HG03571 (cell line): Measurements from ENCODE around the gene IGFLR1.
A peak's percentile ranks its signal among the peaks of the same experiment; 100 is the strongest.

Experiments
- ATAC-seq: cut with Tn5 transposase; IDR thresholded peaks from one replicate; pipeline ENCODE4 v1.9.1; 2021; ENCODE audit not compliant: unreplicated experiment

IGFLR1 gene

DNA sequence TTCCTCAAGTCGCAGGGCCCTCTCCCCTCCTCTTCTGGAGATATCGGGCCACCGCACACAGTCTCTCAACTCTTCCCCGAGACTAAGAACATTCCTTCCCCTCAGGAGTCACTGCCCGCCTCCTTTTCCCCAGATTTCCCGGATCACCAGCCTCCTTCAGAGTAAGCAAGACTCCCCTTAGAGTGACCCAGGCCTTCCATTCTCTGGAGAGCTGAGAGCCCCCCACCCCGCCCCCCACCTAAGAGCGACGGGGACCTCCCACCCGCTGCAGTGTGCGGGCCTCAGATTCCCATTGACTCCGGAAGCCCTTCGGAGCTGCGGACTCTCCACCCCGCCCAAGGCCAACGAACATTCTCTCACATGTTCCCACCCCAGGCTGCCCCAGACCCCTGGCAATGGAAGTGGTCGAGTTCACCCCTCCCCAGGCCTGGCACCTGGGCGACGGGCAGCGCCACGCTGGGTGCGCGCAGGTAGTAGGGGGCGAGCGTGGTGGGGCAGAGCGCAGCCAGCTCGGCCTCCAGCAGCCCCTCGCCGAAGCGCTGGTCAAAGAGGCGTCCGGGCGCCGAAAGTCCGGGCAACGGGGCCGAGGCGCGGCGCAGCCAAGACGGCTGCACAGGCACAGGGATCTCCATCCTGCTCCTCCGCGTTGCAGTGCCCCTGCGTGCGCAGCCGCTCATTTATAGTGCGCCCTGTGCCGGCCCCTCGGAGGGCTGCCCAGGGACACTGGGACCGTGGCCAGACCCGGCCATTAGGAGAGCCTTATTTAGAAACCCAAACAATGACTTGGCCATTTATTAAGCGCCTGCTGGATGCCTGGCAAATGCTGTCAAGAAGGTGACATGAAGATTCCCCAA, 14.4 kb upstream of the IGFLR1 start, which contains the start of gene HSPB6:
Gene HSPB6, minus strand, starts transcription at position 653 of the 854 bp plus-strand sequence. Its CDS starts 21 bp downstream, at position 632.
- no peak for ATAC-seq

DNA sequence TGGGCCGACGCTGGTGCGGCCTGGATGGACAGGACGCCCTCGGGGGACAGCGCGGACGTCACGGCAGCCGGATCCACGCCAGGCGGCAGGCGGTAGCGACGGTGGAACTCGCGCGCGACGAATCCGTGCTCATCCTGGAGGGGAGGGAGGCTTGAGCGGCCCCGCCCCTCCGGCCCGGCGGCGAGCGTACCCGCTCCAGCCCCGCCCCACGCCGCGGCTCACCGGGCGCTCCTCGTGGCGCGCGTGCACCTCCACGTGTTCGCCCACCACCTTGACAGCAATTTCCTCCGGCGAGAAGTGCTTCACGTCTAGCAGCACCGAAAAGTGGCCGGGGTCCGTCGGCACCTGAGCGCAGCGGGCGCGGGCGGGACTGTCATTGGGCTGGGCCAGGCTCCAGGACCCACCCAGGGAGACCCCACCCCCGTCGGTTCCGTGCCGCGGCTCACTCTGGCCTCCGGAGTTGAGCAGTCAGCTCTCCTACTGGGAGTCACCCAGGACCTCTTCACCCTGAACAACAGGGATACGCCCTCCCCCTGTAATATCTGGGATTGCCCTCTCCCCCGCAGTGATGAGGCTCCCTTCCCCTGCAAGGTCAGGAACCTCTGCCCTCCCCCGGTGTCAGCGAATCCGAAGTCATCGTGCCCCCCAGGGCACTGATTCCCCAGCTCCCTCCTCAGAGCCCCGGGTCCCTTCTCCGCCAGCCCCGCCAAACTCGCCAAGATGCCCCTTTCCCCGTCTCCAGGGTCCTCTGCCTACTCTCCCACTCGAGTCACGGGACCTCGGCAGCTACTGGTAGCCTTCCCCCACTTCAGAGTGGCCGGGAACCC, 13.5 kb upstream of the IGFLR1 start:
- ATAC-seq, result no peak

DNA sequence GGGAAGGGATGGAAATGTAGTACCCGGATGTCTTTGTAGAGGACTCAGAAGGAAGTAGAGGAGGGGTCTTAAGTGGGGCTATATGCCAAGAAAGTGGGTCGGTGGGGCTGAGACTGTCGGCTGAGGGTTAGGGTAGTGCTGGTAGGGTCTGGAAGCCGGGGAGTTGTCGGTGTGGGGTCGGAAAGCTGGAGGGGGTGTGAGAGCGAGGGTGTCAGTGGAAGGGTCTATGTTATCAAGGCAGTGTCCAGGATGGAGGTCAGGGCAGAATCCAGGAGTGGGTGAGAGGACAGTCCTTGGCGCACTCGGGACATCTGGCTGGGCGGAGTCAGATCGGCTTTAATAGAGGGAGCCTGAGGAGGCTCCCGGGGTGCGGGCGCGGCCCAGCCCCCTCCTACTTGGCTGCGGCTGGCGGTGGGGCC, 12.9 kb upstream of the IGFLR1 start:
- ATAC-seq, result no peak

DNA sequence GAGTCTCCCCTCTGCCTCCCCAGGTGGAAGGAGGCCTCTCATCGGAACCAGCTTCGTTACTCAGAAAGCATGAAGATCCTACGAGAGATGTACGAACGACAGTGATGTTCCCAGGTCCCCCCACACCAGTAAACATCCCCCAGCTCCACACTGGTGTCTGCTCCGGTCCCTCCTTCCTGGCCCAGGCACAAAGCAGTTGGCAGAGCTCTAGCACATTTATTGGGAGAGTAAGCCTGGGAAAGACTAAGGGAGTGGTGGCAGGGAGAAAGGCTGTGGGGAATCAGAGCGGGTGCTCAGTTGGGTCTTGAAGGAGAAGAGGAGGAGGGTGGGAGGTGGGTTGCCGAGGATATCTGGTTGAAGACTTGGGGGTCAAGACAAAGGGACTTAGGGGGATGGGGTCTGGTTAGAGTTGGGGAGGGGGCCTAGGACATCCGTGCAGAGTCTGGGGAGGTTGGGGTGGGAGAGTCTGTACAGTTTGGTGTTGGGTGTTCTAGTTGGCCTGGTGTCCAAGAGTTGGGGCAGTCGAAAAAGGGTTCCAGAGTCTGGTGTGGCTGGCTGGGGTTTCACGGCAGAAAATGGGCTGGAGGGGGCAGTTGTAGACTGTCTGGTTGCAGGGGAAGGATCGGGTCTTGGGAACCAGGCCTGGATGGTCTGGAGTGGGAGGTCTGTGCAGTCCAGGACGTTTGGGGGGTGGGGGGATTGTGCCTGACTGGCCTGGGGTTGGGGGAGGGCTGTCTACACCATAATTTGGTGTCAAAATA, 12.3 kb upstream of the IGFLR1 start:
- no peak for ATAC-seq

DNA sequence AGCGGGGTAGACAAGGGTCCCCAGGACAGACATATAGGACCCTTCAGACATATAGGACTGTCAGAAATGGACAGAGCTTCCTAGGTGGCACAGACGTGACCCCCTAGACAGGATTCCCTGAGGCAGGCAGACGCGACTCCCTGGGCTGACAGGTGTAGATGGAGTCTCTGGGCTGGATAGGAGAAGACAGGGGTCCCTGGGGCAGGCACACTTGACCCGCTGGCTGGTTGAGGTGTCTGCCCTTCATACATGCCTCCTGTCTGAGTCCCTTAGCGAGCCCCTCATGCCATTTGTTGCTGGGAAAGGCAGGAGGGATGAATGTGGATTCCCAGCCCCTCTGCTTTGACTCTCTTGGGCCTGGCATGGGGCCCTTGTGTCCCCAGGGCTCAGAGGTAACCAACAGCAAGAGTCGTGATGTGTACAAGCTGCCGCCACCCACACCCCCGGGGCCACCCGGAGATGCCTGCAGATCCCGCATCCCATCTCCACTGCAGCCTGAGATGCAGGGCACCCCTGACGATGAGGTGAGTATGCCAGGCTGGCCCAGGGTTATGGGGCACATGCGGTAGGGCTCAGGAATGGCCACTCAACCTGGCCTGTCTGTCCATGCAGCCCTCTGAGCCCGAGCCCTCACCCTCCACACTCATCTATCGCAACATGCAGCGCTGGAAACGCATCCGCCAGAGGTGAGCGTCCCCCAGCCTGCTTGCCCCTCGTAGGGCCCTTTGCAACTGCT, 11.6 kb upstream of the IGFLR1 start:
- ATAC-seq, result no peak

DNA sequence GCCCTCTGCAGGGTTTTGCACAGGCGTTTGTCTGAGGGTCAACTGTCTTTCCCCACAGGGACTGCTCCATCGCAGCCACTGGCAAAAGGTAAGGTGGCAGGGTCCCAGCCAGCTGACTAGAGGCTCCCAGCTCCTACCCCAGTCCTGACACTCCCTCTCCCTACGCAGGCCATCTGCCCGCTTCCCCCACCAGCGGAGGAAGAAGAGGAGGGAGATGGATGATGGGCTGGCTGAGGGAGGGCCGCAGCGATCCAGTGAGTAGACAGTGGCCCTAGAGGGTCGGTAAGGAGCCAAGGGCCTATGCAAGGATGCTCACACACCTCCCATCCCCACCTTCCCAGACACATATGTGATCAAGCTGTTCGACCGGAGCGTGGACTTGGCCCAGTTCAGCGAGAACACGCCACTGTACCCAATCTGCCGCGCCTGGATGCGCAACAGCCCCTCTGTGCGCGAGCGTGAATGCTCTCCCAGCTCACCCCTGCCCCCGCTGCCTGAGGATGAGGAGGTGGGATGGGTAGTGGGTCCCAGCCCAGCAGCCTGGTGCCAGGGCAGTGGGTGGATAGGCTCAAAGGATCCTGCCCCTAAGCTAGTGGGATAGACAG, 10.6 kb upstream of the IGFLR1 start:
- ATAC-seq, result no peak

DNA sequence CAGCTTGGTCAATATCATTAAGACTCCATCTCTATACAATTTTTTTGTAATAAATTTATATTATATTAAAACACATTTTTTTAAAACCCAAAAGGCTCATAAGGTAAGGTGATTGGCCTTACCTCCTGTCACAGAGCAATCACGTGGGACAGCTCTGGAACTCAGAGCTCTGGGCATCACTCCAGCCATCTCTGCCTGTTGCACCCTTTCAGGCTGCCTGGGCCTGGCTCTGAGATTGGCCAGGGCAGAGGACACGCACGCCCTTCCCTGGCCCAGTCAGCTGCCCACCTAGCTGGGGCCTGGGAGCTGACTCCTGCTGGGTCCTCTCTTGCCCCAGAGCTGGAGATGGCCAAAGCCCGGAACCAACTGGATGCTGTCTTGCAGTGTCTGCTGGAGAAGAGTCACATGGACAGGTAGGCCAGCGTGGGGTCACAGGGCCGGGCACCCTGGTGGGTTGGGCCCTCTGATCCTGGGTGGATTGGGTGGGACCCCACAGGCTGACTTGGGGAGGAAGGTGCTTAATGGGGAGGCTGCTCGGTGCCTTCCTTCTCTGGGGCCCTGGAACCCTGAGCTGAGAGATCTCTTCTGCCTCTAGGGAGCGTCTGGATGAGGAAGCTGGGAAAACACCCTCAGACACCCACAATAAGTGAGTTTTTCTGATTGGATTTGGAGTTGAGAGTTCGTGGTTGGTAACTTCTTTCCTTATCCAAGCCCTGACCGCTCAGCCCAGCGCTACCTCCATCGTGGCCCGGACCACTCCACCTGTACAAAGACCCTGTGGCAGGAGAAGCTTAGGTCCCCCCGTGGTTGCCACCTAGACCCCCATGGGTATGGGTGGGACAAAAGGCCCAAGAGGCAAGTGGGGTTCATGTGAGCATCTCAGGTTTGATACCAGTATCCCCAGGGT, 9.8 kb upstream of the IGFLR1 start:
- ATAC-seq, result no peak

DNA sequence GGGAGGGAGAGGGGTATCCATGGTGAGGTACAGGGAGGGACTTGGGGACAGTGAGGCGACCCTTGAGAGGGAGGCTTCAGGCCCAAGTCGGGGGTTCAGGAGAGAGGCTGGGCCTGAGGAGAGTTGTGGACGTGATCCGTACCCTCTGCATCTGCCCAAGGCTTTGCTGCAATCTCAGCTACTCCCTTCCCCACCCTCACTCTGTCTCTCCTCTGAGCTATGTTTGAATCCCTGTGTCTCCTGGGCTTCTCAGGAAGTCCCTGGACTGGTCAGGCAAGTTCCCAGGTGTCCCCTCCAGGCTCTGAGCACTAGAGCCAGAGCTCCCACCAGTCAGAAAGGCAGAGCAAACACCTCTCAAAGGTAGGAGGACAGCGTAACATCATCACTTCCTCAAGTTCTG, 7.9 kb upstream of the IGFLR1 start:
- no peak for ATAC-seq

DNA sequence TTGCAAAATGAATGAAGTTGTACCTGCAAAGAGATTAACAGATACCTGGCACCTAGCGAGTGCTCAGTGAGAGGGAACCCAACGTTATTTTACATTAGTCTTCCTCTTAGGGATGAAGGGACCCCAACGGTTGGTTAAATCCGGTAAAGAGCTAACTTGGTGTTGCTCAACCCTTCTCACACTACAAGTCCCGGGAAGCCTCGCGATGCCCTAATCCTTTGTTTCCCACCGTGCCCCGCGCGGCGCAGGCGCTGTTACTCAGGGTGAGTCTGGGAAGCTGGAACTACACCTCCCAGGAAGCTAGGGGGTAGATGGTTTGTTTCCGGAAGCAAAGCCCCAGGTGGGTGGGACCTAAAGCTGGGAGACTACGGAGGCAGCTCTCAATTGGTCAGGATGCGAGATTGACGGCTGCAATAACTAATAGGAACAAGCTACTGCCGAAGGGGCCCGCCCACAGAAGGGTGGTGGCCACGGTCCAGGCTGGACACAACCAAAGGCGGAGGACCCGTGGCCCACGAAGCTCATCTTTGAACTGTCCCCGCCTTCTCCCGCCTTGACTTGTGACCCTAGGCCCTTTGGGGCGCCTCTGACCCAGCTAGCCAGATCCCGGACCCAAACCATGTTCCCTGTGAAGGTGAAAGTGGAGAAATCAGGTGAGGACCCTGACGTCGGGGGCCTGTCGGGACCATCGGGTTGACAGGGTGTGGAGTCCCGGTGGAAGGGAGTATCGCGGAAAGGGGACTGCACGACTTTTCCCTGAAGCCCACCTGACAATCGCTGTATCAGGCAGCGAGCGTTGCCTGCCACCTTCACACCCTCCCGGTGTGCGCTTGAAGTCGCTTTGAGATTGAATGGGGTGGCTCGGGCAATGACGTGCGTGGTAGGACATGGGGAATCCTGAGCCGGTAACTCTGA, 6.1 kb upstream of the IGFLR1 start, which contains the start of gene LIN37:
Gene LIN37, plus strand, starts transcription at position 471 of the 915 bp plus-strand sequence. Its CDS starts 149 bp downstream, at position 620.
- ATAC-seq, result peak; percentile 57

DNA sequence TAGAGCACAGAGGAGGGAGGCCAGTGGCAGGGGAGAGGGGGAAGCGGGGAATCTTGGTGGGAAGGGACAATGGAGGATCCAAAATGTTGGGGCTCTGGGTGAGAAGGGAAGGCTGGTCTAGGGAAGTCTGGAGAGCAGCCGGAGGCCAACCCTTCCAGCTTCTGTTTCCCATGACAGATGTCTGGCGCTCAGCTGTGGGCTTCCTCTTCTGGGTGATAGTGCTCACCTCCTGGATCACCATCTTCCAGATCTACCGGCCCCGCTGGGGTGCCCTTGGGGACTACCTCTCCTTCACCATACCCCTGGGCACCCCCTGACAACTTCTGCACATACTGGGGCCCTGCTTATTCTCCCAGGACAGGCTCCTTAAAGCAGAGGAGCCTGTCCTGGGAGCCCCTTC, 4.3 kb upstream of the IGFLR1 start:
- no peak for ATAC-seq

DNA sequence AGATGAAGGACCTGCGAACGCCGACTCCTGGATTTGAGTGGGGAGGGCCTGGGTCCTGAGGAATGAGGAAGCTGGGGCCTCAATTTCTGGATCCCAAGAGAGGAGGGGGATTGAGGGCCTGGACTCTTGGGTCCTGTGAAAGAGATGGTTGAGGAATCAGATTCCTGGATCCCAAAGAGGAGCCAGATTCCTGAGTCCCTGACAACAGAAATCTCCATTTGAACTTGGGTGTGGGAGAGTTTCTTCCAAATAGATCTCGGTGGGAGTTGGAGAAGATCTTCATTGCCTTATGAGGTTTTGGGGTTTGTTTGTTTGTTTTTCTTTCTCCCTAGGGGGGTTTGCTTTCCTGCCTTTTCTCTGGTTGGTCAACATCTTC, 3.8 kb upstream of the IGFLR1 start:
- no peak for ATAC-seq

DNA sequence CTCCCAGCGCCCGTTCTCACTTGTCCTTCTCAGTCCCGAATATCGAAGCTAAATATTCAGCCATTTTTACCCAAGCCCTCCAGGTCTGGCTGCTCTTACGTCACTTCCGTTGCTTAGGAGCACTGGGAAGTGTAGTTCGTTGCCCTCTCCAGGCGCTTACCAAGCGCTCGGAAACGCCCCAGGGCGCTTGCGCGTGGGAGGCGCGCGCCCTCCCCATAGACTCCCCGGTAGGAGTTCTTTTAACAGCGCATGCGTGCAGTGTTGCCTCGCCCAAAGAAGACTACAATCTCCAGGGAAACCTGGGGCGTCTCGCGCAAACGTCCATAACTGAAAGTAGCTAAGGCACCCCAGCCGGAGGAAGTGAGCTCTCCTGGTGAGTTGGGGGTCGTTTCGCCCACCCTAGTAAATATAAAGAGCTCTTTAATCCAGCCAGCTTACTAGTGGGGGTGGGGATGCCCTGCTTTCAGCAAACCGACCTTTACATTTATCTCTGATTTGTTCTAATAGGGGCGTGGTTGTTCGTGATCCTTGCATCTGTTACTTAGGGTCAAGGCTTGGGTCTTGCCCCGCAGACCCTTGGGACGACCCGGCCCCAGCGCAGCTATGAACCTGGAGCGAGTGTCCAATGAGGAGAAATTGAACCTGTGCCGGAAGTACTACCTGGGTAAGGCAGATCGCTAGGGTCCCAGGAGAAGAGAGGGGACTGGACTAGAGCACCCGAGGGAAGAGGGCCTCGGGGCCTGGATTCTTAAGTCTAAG, 3.3 kb upstream of the IGFLR1 start, which contains the start of the genes PSENEN and U2AF1L4:
Gene PSENEN, plus strand, starts transcription at position 324 of the 759 bp plus-strand sequence. Its CDS starts 280 bp downstream, at position 604.
Gene U2AF1L4, minus strand, starts transcription at position 91 of the 759 bp plus-strand sequence. Its CDS starts 27 bp downstream, at position 64.
- peak; percentile 34 for ATAC-seq

DNA sequence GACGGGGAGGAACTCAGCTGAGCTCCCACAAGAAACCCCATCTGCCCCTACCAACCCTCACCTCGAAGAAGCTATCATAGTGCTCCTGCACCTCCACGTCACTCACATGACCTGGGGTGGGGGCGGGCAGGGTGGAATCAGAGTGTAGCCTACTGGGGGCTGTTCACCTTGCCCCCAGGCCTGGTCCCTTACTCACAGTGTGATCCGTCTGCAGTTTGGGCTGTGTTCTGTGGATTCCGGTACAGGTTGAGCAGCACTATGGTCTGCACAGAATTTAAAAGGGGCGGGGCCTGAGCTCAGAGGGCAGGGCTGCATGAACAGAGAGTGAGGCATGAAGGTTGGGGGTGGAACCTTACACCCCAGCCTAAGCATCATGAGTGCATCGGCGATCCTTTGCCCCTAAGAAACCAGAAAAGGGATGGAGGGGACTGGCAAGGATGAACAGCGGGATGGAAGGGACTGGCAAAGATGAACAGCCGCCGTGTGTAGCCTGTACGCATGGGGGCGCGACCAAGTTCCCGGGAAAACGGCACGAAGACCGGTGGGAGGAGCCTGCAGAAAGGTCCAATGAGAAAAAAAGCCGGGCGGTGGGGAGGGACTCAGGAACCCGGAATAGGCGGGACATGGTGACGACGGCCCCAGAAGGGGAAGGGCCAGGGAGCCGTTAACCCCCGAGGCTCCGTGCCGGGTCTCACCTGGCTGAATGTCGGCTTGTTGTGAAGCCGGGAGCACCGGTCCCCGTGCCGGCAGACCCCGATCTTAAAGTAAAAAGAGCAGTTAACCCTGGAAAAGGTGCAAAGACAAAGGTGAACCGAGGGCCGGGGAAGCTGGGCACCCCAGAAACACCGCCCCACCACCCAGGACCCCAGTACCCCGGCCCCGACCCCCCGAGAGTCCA, 2.4 kb upstream of the IGFLR1 start:
- ATAC-seq, result no peak

DNA sequence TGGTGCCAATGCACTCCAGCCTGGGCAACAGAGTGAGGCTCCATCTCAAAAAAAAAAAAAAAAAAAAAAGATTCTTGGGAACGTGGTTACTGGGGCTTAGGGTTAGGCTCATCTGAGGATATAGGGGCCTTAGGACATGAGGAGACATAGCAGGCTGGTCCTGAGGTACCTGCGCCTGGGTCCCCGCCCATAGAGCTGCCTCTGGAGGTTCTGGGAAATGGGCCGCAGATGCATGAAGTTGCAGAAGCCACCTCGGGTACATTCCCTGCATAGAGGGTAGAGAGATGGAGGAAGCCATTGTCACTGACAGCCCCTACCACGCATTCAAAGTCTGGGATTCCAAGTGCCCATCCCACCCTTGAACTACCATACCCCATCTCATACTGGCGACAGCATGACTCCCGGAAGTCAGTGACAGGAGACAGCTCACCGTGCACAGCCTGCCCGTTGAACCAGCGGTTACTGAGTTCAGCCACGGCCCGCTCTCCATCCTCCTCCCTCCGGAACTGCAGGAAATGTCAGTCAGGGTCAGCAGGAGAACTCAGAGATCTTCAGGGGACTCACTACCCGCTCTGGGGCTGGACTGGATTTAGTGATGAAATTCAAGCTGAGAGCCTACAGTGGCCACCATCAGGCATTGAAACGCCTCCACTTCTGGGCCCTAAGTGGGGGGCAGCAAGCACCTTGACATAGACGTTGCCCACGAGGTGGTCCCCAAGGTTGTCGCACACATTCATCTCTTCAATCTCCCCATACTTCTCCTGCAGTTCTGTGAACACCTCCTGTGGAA, 1.6 kb upstream of the IGFLR1 start:
- no peak for ATAC-seq

DNA sequence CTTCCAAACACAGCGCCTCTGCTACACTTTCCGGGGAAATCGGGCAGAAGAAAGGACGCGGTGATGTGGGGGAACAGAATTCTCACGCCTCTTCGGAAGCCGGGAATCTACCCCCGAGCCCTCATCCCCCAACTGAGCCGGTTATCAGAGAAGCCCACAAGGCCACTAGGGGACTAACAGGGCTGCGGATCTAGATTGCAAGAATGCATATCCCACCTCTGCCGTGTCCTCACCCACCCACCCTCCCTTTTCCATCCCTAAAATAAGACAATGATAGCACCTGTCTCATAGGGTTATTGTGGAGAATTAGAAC, 1.1 kb downstream of the IGFLR1 start:
- ATAC-seq, result no peak
